ENCODE data around the gene CHST7.

The CHST7 gene

DNA sequence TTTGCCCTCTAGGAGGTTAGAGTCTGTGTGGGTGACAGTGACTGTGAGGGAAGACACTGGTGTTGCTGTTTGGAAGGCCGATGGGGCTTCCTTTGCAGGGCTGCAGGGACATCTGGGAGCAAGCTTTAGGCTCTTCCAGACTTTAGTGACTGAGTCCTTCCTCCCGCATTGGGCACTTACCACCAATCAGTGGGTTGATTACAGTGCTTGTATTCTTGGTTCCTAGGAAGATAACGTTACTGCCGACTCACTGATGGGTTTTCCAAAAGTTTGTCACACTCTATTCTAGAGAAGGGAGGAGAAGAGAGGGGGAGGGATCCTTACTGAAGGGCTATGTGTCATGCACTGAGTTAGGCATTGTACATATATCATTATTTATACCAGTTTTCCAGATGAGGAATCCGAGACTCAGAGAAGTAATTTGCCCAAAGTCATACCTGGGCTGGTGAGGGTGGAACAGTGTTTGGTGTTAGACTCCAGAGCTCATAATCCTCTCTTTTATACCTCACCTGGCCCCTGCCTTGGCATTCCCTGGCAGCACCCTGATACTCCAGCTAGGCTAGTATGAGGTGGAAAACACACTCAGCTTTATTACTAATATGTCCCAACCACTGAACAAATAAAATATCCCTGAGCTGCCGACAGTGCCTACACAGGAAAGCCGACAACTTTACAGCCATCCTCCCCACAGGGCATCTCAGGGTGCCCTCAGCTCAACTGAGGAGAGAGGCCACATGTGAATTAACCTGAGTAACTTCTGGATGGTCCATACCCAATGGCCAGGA, 3.8 kb downstream of the CHST7 start:
- no peaks in the 10 kb centered on the region for H3K36me3 ChIP-seq (ENCODE audit: insufficient read depth, low read length)
- peaks cover 4% of the 10 kb centered on the region for H3K27me3 ChIP-seq (ENCODE audit: insufficient read depth, low read length)
- no peaks in the 10 kb centered on the region for H3K9me3 ChIP-seq (ENCODE audit: low read length)
- H3K4me1 ChIP-seq (ENCODE audit: insufficient read depth, low read length), result peaks cover 16% of the 10 kb centered on the region
- H3K4me3 ChIP-seq (ENCODE audit: low read length), result no peak overlapping the region
- no peak overlapping the region for H2AFZ ChIP-seq (ENCODE audit: low read depth, low read length)

DNA sequence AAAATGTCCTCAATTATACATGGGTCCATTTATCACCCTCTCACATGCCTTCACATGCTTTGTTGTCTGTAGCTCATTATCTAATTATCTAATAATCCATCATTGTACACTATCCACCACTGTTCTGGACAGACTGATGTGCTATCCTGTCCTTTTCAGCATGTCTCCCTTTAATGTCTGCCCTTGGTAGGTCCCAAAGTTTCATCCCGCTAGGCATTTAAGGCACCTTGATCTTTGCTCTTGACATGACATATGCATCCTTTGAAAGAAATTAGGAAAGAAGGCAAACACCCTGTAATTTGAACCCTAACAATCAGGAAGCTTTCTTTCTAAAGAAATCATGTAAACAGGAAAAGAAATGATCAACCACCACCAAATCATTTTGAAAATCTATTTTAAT, 5.7 kb downstream of the CHST7 start:
- Histone ChIP-seq H3K27me3 (ENCODE audit: insufficient read depth, low read length) (peaks cover 4% of the 10 kb centered on the region), H2AFZ (ENCODE audit: low read depth, low read length) (no peak overlapping the region), H3K4me3 (ENCODE audit: low read length) (no peak overlapping the region), H3K4me1 (ENCODE audit: insufficient read depth, low read length) (peaks cover 32% of the 10 kb centered on the region), H3K9me3 (ENCODE audit: low read length) (no peaks in the 10 kb centered on the region), H3K36me3 (ENCODE audit: insufficient read depth, low read length) (no peaks in the 10 kb centered on the region)

GRCh38 chrX:46580613-46581012, 7.0 kb downstream of the CHST7 start:
- Histone ChIP-seq H3K4me1 (ENCODE audit: insufficient read depth, low read length) (peaks cover 26% of the 10 kb centered on the region), H3K27me3 (ENCODE audit: insufficient read depth, low read length) (no peaks in the 10 kb centered on the region), H3K4me3 (ENCODE audit: low read length) (no peak overlapping the region), H2AFZ (ENCODE audit: low read depth, low read length) (no peak overlapping the region), H3K9me3 (ENCODE audit: low read length) (no peaks in the 10 kb centered on the region), H3K36me3 (ENCODE audit: insufficient read depth, low read length) (no peaks in the 10 kb centered on the region)

- Histone ChIP-seq H2AFZ (ENCODE audit: low read depth, low read length) (no peak overlapping the region), H3K4me1 (ENCODE audit: insufficient read depth, low read length) (peaks cover 21% of the 10 kb centered on the region), H3K4me3 (ENCODE audit: low read length) (no peak overlapping the region), H3K9me3 (ENCODE audit: low read length) (no peaks in the 10 kb centered on the region), H3K36me3 (ENCODE audit: insufficient read depth, low read length) (no peaks in the 10 kb centered on the region), H3K27me3 (ENCODE audit: insufficient read depth, low read length) (no peaks in the 10 kb centered on the region)
Observed at GRCh38 chrX:46582325-46582724, 8.8 kb downstream of the CHST7 start.

DNA sequence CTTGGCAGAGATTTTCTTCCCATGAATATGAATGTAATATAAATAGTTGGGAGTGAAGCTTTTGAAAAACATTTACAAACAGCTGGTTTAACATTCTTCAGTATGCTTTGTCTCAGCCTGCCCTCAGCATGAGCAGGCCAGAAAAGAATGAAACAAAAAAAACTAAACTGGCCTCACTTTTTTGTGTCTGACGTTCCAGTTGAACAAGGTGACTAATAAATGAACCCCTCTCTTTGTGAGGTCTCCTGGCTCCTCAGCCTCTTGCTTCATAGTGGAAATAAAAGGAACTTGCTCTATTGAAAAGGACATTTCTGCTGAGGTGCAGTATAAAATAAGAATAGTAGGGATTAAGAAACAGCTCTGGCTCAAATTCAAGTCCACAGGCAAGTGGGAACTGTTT, 9.4 kb downstream of the CHST7 start:
- Histone ChIP-seq H3K4me1 (ENCODE audit: insufficient read depth, low read length) (peaks cover 28% of the 10 kb centered on the region), H3K4me3 (ENCODE audit: low read length) (no peak overlapping the region), H2AFZ (ENCODE audit: low read depth, low read length) (no peak overlapping the region), H3K27me3 (ENCODE audit: insufficient read depth, low read length) (no peaks in the 10 kb centered on the region), H3K9me3 (ENCODE audit: low read length) (no peaks in the 10 kb centered on the region), H3K36me3 (ENCODE audit: insufficient read depth, low read length) (no peaks in the 10 kb centered on the region)

DNA sequence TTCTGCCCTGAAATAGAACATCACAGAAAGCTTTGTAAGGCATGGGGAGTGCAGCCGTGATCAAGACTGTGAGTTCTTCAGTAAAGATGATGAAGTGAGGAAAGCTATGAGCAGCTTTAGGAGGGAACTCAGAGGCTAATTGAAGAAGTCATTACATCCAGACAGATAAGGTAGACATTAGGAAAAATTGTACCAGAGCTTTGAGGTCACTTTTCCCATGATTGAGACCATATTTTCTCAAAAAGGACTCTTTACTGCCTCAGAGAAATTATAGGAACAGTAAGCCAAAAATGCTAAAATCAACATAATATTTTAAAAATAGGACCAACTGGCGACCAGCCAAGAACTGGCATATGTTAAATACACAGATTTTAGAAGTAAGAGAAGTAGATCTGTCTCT, 11.2 kb downstream of the CHST7 start:
- no peaks in the 10 kb centered on the region for H3K36me3 ChIP-seq (ENCODE audit: insufficient read depth, low read length)

DNA sequence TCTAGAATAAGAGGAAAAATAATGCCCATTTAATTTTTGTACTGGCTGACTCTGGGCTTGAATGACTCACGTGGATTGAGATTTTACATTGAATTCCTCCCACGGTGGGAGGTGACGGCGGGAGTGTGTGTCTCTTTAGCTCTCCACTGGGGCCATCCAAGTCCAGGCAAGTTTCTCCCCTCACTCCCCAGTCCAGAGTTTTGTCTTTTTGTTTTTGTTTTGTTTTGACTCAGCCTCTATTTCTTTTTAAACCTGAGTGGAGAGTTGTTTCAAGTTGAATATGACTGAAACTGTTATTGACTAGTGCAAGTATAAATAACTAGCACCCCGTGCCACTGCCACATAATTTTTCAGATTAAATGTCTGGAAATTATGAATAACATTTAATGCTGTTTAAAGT, 13.6 kb downstream of the CHST7 start:
- Histone ChIP-seq H3K4me3 (ENCODE audit: low read length) (no peak overlapping the region), H2AFZ (ENCODE audit: low read depth, low read length) (no peak overlapping the region), H3K36me3 (ENCODE audit: insufficient read depth, low read length) (no peaks in the 10 kb centered on the region), H3K9me3 (ENCODE audit: low read length) (no peaks in the 10 kb centered on the region), H3K27me3 (ENCODE audit: insufficient read depth, low read length) (no peaks in the 10 kb centered on the region), H3K4me1 (ENCODE audit: insufficient read depth, low read length) (peaks cover 35% of the 10 kb centered on the region)

More for the DNA sequence above, 11.2 kb downstream of the CHST7 start:
- Histone ChIP-seq H2AFZ (ENCODE audit: low read depth, low read length) (no peak overlapping the region), H3K27me3 (ENCODE audit: insufficient read depth, low read length) (no peaks in the 10 kb centered on the region), H3K4me1 (ENCODE audit: insufficient read depth, low read length) (peaks cover 35% of the 10 kb centered on the region), H3K9me3 (ENCODE audit: low read length) (no peaks in the 10 kb centered on the region), H3K4me3 (ENCODE audit: low read length) (no peak overlapping the region)

- H3K9me3 ChIP-seq (ENCODE audit: low read length), result no peaks in the 10 kb centered on the region
- no peak overlapping the region for H2AFZ ChIP-seq (ENCODE audit: low read depth, low read length)
- H3K36me3 ChIP-seq (ENCODE audit: insufficient read depth, low read length), result no peaks in the 10 kb centered on the region
- no peak overlapping the region for H3K4me3 ChIP-seq (ENCODE audit: low read length)
- no peaks in the 10 kb centered on the region for H3K27me3 ChIP-seq (ENCODE audit: insufficient read depth, low read length)
- H3K4me1 ChIP-seq (ENCODE audit: insufficient read depth, low read length), result peaks cover 29% of the 10 kb centered on the region
Observed at GRCh38 chrX:46587753-46588171, 14.2 kb downstream of the CHST7 start.

- H2AFZ ChIP-seq (ENCODE audit: low read depth, low read length), result no peak overlapping the region
- no peaks in the 10 kb centered on the region for H3K27me3 ChIP-seq (ENCODE audit: insufficient read depth, low read length)
- H3K9me3 ChIP-seq (ENCODE audit: low read length), result no peaks in the 10 kb centered on the region
- no peak overlapping the region for H3K4me3 ChIP-seq (ENCODE audit: low read length)
- H3K4me1 ChIP-seq (ENCODE audit: insufficient read depth, low read length), result peaks cover 24% of the 10 kb centered on the region
- no peaks in the 10 kb centered on the region for H3K36me3 ChIP-seq (ENCODE audit: insufficient read depth, low read length)
Observed at GRCh38 chrX:46588263-46588662, 14.7 kb downstream of the CHST7 start.

DNA sequence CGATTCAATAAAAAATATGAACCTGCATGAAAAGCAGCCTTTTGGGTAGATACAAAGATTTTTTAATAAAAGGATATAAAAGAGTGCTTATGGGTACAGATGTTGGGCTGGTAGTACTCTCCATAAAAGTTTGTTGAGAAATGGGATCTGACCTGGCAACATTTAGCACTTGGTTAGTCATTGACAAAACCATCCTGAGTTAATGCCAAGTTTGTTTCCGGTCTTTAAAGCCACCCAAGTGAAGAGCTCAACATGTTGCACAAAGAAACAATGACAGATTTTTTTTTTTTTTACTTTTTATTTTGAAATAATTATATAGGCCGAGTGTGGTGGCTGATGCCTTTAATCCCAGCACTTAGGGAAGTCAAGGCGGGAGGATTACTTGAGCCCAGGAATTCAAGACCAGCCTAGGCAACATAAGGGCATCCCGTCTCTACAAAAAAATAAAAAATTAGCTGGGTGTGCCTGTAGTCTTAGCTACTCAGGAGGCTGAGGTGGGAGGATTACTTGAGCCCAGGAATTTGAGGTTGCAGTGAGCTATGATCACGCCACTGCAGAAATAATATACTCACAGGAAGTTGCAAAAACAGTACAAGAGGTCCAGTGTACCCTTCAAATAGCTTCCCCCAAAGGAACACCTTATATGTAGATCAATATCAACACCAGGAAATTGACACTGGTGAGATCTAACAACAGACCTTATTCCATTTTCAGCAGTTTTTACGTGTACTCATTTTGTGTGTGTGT, 16.6 kb downstream of the CHST7 start:
- Histone ChIP-seq H2AFZ (ENCODE audit: low read depth, low read length) (no peak overlapping the region), H3K36me3 (ENCODE audit: insufficient read depth, low read length) (no peaks in the 10 kb centered on the region), H3K4me3 (ENCODE audit: low read length) (no peak overlapping the region), H3K9me3 (ENCODE audit: low read length) (no peaks in the 10 kb centered on the region), H3K27me3 (ENCODE audit: insufficient read depth, low read length) (no peaks in the 10 kb centered on the region), H3K4me1 (ENCODE audit: insufficient read depth, low read length) (peaks cover 17% of the 10 kb centered on the region)

DNA sequence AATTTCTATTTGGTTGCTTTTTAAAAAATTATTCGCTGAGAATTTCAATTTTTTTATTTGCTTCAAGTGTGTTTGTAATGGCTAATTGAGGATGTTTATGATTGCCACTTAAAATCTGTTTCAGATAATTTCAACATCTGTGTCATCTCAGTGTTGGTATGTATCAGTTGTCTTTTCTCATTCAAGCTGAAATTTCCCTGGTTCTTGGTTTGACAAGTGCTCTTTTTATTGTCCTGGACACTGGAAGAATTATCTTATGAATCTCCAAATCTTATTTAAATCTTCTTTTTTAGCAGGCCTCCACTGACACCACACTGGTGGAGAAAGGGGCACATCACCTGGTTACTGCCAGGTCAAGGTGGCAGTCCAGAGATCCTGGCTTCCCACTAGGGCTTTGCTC, 21.5 kb downstream of the CHST7 start:
- Histone ChIP-seq H3K4me1 (ENCODE audit: insufficient read depth, low read length) (no peaks in the 10 kb centered on the region), H3K36me3 (ENCODE audit: insufficient read depth, low read length) (no peaks in the 10 kb centered on the region), H3K9me3 (ENCODE audit: low read length) (no peaks in the 10 kb centered on the region), H3K4me3 (ENCODE audit: low read length) (no peak overlapping the region), H3K27me3 (ENCODE audit: insufficient read depth, low read length) (peaks cover under 1% of the 10 kb centered on the region), H2AFZ (ENCODE audit: low read depth, low read length) (no peak overlapping the region)

- H2AFZ ChIP-seq (ENCODE audit: low read depth, low read length), result no peak overlapping the region
- no peaks in the 10 kb centered on the region for H3K4me1 ChIP-seq (ENCODE audit: insufficient read depth, low read length)
- peaks cover 3% of the 10 kb centered on the region for H3K27me3 ChIP-seq (ENCODE audit: insufficient read depth, low read length)
- H3K4me3 ChIP-seq (ENCODE audit: low read length), result no peak overlapping the region
- H3K9me3 ChIP-seq (ENCODE audit: low read length), result no peaks in the 10 kb centered on the region
- H3K36me3 ChIP-seq (ENCODE audit: insufficient read depth, low read length), result no peaks in the 10 kb centered on the region
Observed at GRCh38 chrX:46597208-46597607, 23.6 kb downstream of the CHST7 start.

DNA sequence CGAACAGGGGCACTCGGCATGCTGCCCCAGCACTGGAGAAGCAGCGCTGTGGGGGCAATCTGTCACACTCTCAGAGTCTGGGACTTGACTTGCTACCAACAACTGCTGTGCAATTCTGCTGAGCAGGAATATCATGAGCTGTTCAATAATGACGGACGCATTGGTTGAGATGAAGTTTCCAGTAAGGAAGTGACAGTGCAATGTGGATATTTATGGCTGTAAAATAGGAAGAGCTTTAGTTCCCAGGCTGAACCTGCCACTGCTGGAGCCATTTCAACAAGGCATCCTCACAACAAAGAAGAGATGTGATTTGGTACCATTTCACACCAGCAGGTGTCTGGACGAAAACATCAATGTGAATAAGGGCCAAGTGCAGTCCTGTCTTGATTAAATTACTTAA, 24.2 kb downstream of the CHST7 start:
- H3K4me3 ChIP-seq (ENCODE audit: low read length), result no peak overlapping the region
- H3K9me3 ChIP-seq (ENCODE audit: low read length), result no peaks in the 10 kb centered on the region
- no peaks in the 10 kb centered on the region for H3K36me3 ChIP-seq (ENCODE audit: insufficient read depth, low read length)
- no peak overlapping the region for H2AFZ ChIP-seq (ENCODE audit: low read depth, low read length)
- no peaks in the 10 kb centered on the region for H3K4me1 ChIP-seq (ENCODE audit: insufficient read depth, low read length)
- peaks cover 3% of the 10 kb centered on the region for H3K27me3 ChIP-seq (ENCODE audit: insufficient read depth, low read length)

All from neuron (in vitro differentiated cells).